AG04449 (cell line): ENCODE measurements around the gene LGALS16.
"Not testable (repeated sequence)": the region's sequence is repeated elsewhere in the genome, so short reads cannot be mapped to it uniquely, and the experiment has no call there.

ENCODE experiments used
- CTCF ChIA-PET: fragments of 350-600 bp; formaldehyde crosslinking; extraction: SDS; loops from one replicate; lab custom pipeline; 2021; ENCODE audit warnings: antibody characterized with exemption; lab: Yijun Ruan, JAX
- POLR2A ChIA-PET: fragments of 400-600, 350-600 bp; formaldehyde crosslinking; extraction: SDS; loops from one replicate; lab custom pipeline; 2020; ENCODE audit warnings: antibody characterized with exemption, inconsistent platforms; lab: Yijun Ruan, JAX
- DNase-seq: peaks from one replicate; pipeline ENCODE4 v3.0.0-alpha.2; 2010; ENCODE audit warnings: low read depth, low spot score
- H3K4me3 ChIP-seq: 2 replicates; pipeline ENCODE4 v1.5.1; 2011; ENCODE audit warnings: low read depth, mild to moderate bottlenecking, control low read depth, low read length
- CTCF ChIP-seq: IDR thresholded peaks from one replicate; pipeline ENCODE4 v1.5.1; 2011; ENCODE audit warnings: mild to moderate bottlenecking, moderate library complexity, low read length, control low read depth, inconsistent platforms; ENCODE audit not compliant: insufficient read depth; ENCODE audit errors: missing control alignments

The LGALS16 gene

GRCh38 chr19:39655613-39656012 is at the start of gene LGALS16:
LGALS16 (plus strand) TSS chr19:39655913; CDS start chr19:39655962, 49 bp downstream.
- TF ChIP-seq CTCF: no peak
- CTCF ChIA-PET: no interaction called here

GRCh38 chr19:39607021-39607420 is 48.7 kb upstream of the LGALS16 start:
- no peak for DNase-seq
- no peak for TF ChIP-seq CTCF
- POLR2A ChIA-PET: no interaction called here
- H3K4me3 ChIP-seq: no peak overlapping the region
- CTCF ChIA-PET: no interaction called here

More at GRCh38 chr19:39655613-39656012, at the start of gene LGALS16:
- POLR2A ChIA-PET: no interaction called here
- H3K4me3 ChIP-seq: no peak within 1 kb of the TSS
- DNase-seq: no peak

GRCh38 chr19:39607561-39607960 is 48.2 kb upstream of the LGALS16 start:
- POLR2A ChIA-PET: no interaction called here
- DNase-seq: no peak
- H3K4me3 ChIP-seq: no peak overlapping the region
- no peak for TF ChIP-seq CTCF
- CTCF ChIA-PET: no interaction called here

- CTCF ChIA-PET: no interaction called here
- no peak overlapping the region for H3K4me3 ChIP-seq
- DNase-seq: no peak
- POLR2A ChIA-PET: no interaction called here
- no peak for TF ChIP-seq CTCF
These were observed 42.1 kb upstream of the LGALS16 start for GRCh38 chr19:39613597-39613996.

- no peak overlapping the region for H3K4me3 ChIP-seq
- POLR2A ChIA-PET: no interaction called here
- CTCF ChIA-PET: no interaction called here
- no peak for TF ChIP-seq CTCF
- no peak for DNase-seq
These were observed 38.0 kb upstream of the LGALS16 start for GRCh38 chr19:39617745-39618144.

- TF ChIP-seq CTCF: no peak
- POLR2A ChIA-PET: no interaction called here
- H3K4me3 ChIP-seq: no peak overlapping the region
- CTCF ChIA-PET: no interaction called here
- no peak for DNase-seq
These were observed 31.8 kb upstream of the LGALS16 start for GRCh38 chr19:39623946-39624345.

GRCh38 chr19:39627631-39628030 is 28.1 kb upstream of the LGALS16 start:
- DNase-seq, POLR2A ChIA-PET, H3K4me3 ChIP-seq: not testable (repeated sequence)
- CTCF ChIA-PET: interaction anchor here (0.8 kb wide), 1 partner anchor 188 kb away, joined by 3 read pairs; no protein-coding TSS in a partner anchor
